IMR-90 (cell line): Measurements from ENCODE around the gene CAST. TPM values are rescaled to one million over a fixed set of nuclear protein-coding genes. Genes with fewer than 3 reads are reported as not detected.

ENCODE experiments used
- ATAC-seq: fragments of 200-7000 bp; cut with Tn5 transposase; 2 replicates; pipeline ENCODE4 v1.9.1; 2020; ENCODE audit warnings: low read depth, mild to moderate bottlenecking, moderate library complexity
- BruUV-seq: library from RNA; stranded (reverse); fragments of 400-500 nt; replicated peaks from 2 replicates; lab custom pipeline; 2021; lab: Mats Ljungman, UMichigan
- CTCF ChIA-PET: fragments of 300-600 bp; formaldehyde crosslinking; extraction: SDS; loops from one replicate; lab custom pipeline; 2021; ENCODE audit warnings: antibody characterized with exemption; lab: Yijun Ruan, JAX
- POLR2A ChIA-PET: fragments of 300-600 bp; sonication (Branson Sonifier 250); formaldehyde crosslinking; loops from one replicate; lab custom pipeline; 2022; ENCODE audit warnings: antibody characterized with exemption; ENCODE audit not compliant: unreplicated experiment; lab: Charles Lee
- DNase-seq: peaks from one replicate; pipeline ENCODE4 v3.0.0; 2013
- H2AFZ ChIP-seq: replicated peaks from 2 replicates; pipeline ENCODE3; 2013; ENCODE audit warnings: low read length, mild to moderate bottlenecking; ENCODE audit not compliant: poor library complexity
- H2AK5ac ChIP-seq: 2 replicates; pipeline ENCODE4 v1.6.1; 2013; ENCODE audit warnings: low read depth, low read length, inconsistent platforms
- H2AK9ac ChIP-seq: replicated peaks from 2 replicates; pipeline ENCODE3; 2013; ENCODE audit warnings: mild to moderate bottlenecking, low read depth, low read length, moderate library complexity; ENCODE audit not compliant: poor library complexity
- H2BK120ac ChIP-seq: 2 replicates; pipeline ENCODE4 v1.6.1; 2013; ENCODE audit warnings: low read depth, low read length, inconsistent platforms
- H2BK15ac ChIP-seq: 3 replicates; pipeline ENCODE4 v1.6.1; 2013; ENCODE audit warnings: low read depth, low read length, inconsistent platforms
- H2BK20ac ChIP-seq: 2 replicates; pipeline ENCODE4 v1.6.1; 2013; ENCODE audit warnings: low read depth, mild to moderate bottlenecking, inconsistent platforms, low read length, moderate library complexity
- H2BK5ac ChIP-seq: 2 replicates; pipeline ENCODE4 v1.6.1; 2013; ENCODE audit warnings: mild to moderate bottlenecking, low read depth, low read length, inconsistent platforms; ENCODE audit not compliant: poor library complexity, severe bottlenecking
- H3K14ac ChIP-seq: replicated peaks from 2 replicates; pipeline ENCODE4 v1.6.1; 2013; ENCODE audit warnings: low read depth, low read length, inconsistent platforms
- H3K18ac ChIP-seq: 2 replicates; pipeline ENCODE4 v1.6.1; 2013; ENCODE audit warnings: low read depth, low read length, control low read depth
- H3K23ac ChIP-seq: 2 replicates; pipeline ENCODE4 v1.6.1; 2013; ENCODE audit warnings: low read depth, low read length, inconsistent platforms
- H3K27ac ChIP-seq: 2 replicates; pipeline ENCODE4 v1.5.1; 2013; ENCODE audit warnings: mild to moderate bottlenecking, control low read depth, low read length; ENCODE audit not compliant: insufficient read depth
- H3K27me3 ChIP-seq: 2 replicates; pipeline ENCODE4 v1.6.1; 2013; ENCODE audit warnings: low read length; ENCODE audit not compliant: control insufficient read depth, insufficient read depth
- H3K36me3 ChIP-seq: 2 replicates; pipeline ENCODE4 v1.6.1; 2013; ENCODE audit warnings: low read length, mixed read lengths; ENCODE audit not compliant: control insufficient read depth, insufficient read depth
- H3K4ac ChIP-seq: 2 replicates; pipeline ENCODE4 v1.6.1; 2013; ENCODE audit warnings: low read depth, low read length, inconsistent platforms
- H3K4me1 ChIP-seq: 2 replicates; pipeline ENCODE4 v1.6.1; 2013; ENCODE audit warnings: low read length, mixed read lengths; ENCODE audit not compliant: control insufficient read depth, insufficient read depth
- H3K4me2 ChIP-seq: 2 replicates; pipeline ENCODE4 v1.6.1; 2013; ENCODE audit warnings: low read depth, mild to moderate bottlenecking, control low read depth, low read length, moderate library complexity
- H3K4me3 ChIP-seq: 2 replicates; pipeline ENCODE4 v1.5.1; 2013; ENCODE audit warnings: low read depth, mild to moderate bottlenecking, control low read depth, low read length, moderate library complexity; ENCODE audit not compliant: insufficient read depth
- H3K56ac ChIP-seq: 2 replicates; pipeline ENCODE4 v1.6.1; 2013; ENCODE audit warnings: low read length, inconsistent platforms; ENCODE audit not compliant: insufficient read depth; ENCODE audit errors: extremely low read depth
- H3K79me1 ChIP-seq, 2 experiments: 2 replicates each; pipeline ENCODE4 v1.6.1; 2013; ENCODE audit warnings: low read length in 2 of 2, inconsistent platforms in 1 of 2, low read depth in 1 of 2
- H3K9ac ChIP-seq: 2 replicates; pipeline ENCODE4 v1.6.1; 2013; ENCODE audit warnings: low read depth, low read length, control low read depth
- H3K9me1 ChIP-seq: 2 replicates; pipeline ENCODE4 v1.6.1; 2013; ENCODE audit warnings: low read length, inconsistent platforms; ENCODE audit not compliant: insufficient read depth
- H3K9me3 ChIP-seq: 2 replicates; pipeline ENCODE4 v1.6.1; 2013; ENCODE audit warnings: low read length; ENCODE audit not compliant: control insufficient read depth, insufficient read depth
- H4K20me1 ChIP-seq: 2 replicates; pipeline ENCODE4 v1.6.1; 2013; ENCODE audit warnings: low read length, inconsistent platforms; ENCODE audit not compliant: insufficient read depth
- H4K5ac ChIP-seq: 2 replicates; pipeline ENCODE4 v1.6.1; 2013; ENCODE audit warnings: mild to moderate bottlenecking, low read depth, low read length, control low read depth
- H4K8ac ChIP-seq, 2 experiments: 2 replicates each; pipeline ENCODE4 v1.6.1; 2013; ENCODE audit warnings: low read depth in 2 of 2, low read length in 2 of 2, control low read depth in 1 of 2, inconsistent platforms in 1 of 2
- H4K91ac ChIP-seq: 2 replicates; pipeline ENCODE4 v1.6.1; 2013; ENCODE audit warnings: low read depth, low read length, inconsistent platforms; ENCODE audit not compliant: insufficient read depth
- BHLHE40 ChIP-seq: fragments of 150-350 bp; IDR thresholded peaks from 2 replicates; pipeline ENCODE4 v1.6.1; 2016; ENCODE audit warnings: mild to moderate bottlenecking, low read depth, low read length
- CEBPB ChIP-seq: IDR thresholded peaks from 2 replicates; pipeline ENCODE4 v1.6.1; 2012; ENCODE audit warnings: low read depth, low read length, improper control_type of control experiment
- FOS ChIP-seq: fragments of 150-350 bp; IDR thresholded peaks from 2 replicates; pipeline ENCODE4 v1.6.1; 2016; ENCODE audit warnings: low read depth, low read length
- MAFK ChIP-seq: IDR thresholded peaks from 2 replicates; pipeline ENCODE4 v1.6.1; 2012; ENCODE audit warnings: low read depth, low read length, improper control_type of control experiment
- MAZ ChIP-seq: IDR thresholded peaks from 2 replicates; pipeline ENCODE4 v1.6.1; 2012; ENCODE audit warnings: low read depth, mild to moderate bottlenecking, low read length, improper control_type of control experiment, moderate library complexity, borderline replicate concordance
- MXI1 ChIP-seq: IDR thresholded peaks from 2 replicates; pipeline ENCODE4 v1.6.1; 2012; ENCODE audit warnings: low read depth, mild to moderate bottlenecking, low read length, moderate library complexity, borderline replicate concordance
- NFE2L2 ChIP-seq: fragments of 150-350 bp; IDR thresholded peaks from 2 replicates; pipeline ENCODE4 v1.6.1; 2016; ENCODE audit warnings: low read depth, mild to moderate bottlenecking, low read length
- RCOR1 ChIP-seq: IDR thresholded peaks from 2 replicates; pipeline ENCODE4 v1.6.1; 2012; ENCODE audit warnings: mild to moderate bottlenecking, low read length, improper control_type of control experiment; ENCODE audit not compliant: insufficient replicate concordance
- SMC3 ChIP-seq: fragments of 150-350 bp; IDR thresholded peaks from 2 replicates; pipeline ENCODE4 v1.6.1; 2016; ENCODE audit warnings: low read depth, mild to moderate bottlenecking, antibody characterized with exemption, low read length, moderate library complexity
- WGBS, 2 experiments: methylation state at CpG; one replicate each; pipeline versions ENCODE4 v1.1.5 to v1.1.7; 2013; ENCODE audit warnings: missing lambda C conversion rate in 2 of 2; ENCODE audit not compliant: insufficient read length in 1 of 2; ENCODE audit errors: extremely low coverage in 2 of 2; 5-methylcytosine and 5-hydroxymethylcytosine counted together
- dilution Hi-C: fragments of 300-500 bp; cut with HindIII; formaldehyde crosslinking; loops from one replicate; pipeline ENCODE4 v1.14.3; 2018; ENCODE audit warnings: low sequenced_read_pairs; ENCODE audit not compliant: unreplicated experiment
- in situ Hi-C: fragments of 300-500 bp; cut with MboI; formaldehyde crosslinking; loops from 3 replicates; pipeline ENCODE4 v1.14.3; 2019; ENCODE audit warnings: low sequenced_read_pairs, inconsistent platforms, mixed read lengths
- intact Hi-C: fragments of 100-400 bp; cut with micrococcal nuclease; formaldehyde crosslinking; loops from 2 replicates; pipeline ENCODE4 v1.10.0; 2022
- polyA plus RNA-seq, 3 experiments: library from polyadenylated mRNA; depleted of rRNA; stranded (reverse); fragments of >200 nt; gene quantifications; 2 replicates each; pipeline ENCODE4 v1.2.3, GENCODE V29; 2012; ENCODE audit warnings: low replicate concordance in 1 of 3
- total RNA-seq: library from RNA; depleted of rRNA; stranded (reverse); fragments of >200 nt; gene quantifications from 2 replicates; pipeline ENCODE4 v1.2.3, GENCODE V29; 2012
- TF ChIP-seq, protein P1 (sequence below): fragments of 150-350 bp; IDR thresholded peaks from 2 replicates; pipeline ENCODE4 v1.6.1; 2016; ENCODE audit warnings: low read depth, mild to moderate bottlenecking, low read length, moderate library complexity, borderline replicate concordance
- TF ChIP-seq, protein P2 (sequence below): conservative IDR thresholded peaks from 2 replicates; pipeline ENCODE4 v1.5.1; 2012; ENCODE audit warnings: mild to moderate bottlenecking, low read depth, low read length, improper control_type of control experiment

Gene CAST
- total and polyA plus RNA-seq, 2 of the 4 experiments (the other 2 are of a cell fraction): 91.3 to 128 TPM

DNA sequence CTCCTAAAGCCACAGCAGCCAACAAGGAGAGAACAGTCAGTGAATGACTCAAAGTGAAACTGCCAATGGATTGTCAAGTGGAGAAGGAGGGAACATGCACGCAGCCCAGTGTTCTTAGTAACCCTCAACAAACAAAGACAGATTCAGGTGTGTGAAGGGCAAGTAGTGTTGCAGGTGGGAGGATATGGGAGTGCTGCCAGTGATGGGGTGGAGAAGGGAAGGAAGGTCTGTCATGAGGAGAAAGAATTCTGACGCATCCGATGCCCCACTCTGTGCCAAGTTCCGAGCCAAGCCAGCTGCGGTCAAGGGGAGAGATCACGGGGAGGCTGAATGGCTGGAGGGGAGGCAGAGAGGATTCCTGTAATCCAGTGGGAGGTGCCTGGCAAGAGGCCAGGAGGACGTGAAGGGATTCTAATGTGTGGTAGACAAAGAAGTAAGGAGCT is 56.5 kb downstream of the CAST start:
- Histone ChIP-seq H2BK15ac (no peak overlapping the region), H2AK9ac (peak overlapping the region; percentile 32), H2BK120ac (no peak overlapping the region), H3K18ac (no peak overlapping the region), H4K5ac (no peak overlapping the region), H3K4me1 (peaks cover 8% of the 10 kb centered on the region), H3K9me3 (no peaks in the 10 kb centered on the region), H3K27me3 (no peaks in the 10 kb centered on the region), H3K36me3 (no peaks in the 10 kb centered on the region; the same call in 1 of the 2 replicates), H2BK20ac (no peak overlapping the region), H3K9ac (no peak overlapping the region), H3K4me3 (no peak overlapping the region), H2BK5ac (no peak overlapping the region), H3K27ac (no peak overlapping the region), H3K23ac (no peak overlapping the region), H3K79me1 (peaks cover 53 to 85% of the 10 kb centered on the region in 2 experiments), H4K91ac (no peak overlapping the region), H2AFZ (peak overlapping the region; percentile 6), H2AK5ac (no peak overlapping the region), H4K20me1 (peaks cover 41% of the 10 kb centered on the region), H3K4me2 (no peak overlapping the region), H3K56ac (no peak overlapping the region), H3K14ac (no peak overlapping the region), H3K4ac (no peak overlapping the region), H3K9me1 (peaks cover 21% of the 10 kb centered on the region), H4K8ac (0 out of 4 replicates have a peak overlapping the region, but pooled peaks of 1 of the 2 experiments have one; percentile 2)
- no TSS peak for BruUV-seq
- ATAC-seq (no peak), DNase-seq (no peak)
- WGBS, 2 experiments: 100% methylated on average over 1 of the region's 7 CpGs; no CpG with 5 or more reads in 1 of the 2 experiments
- dilution Hi-C loops (no loop called here), intact Hi-C loops (no loop called here), in situ Hi-C loops (no loop called here)
- ChIA-PET POLR2A (no interaction called here), CTCF (no interaction called here)
- TF ChIP-seq NFE2L2: no peak
- TF ChIP-seq MAZ: no peak
- TF ChIP-seq, protein P1, sequence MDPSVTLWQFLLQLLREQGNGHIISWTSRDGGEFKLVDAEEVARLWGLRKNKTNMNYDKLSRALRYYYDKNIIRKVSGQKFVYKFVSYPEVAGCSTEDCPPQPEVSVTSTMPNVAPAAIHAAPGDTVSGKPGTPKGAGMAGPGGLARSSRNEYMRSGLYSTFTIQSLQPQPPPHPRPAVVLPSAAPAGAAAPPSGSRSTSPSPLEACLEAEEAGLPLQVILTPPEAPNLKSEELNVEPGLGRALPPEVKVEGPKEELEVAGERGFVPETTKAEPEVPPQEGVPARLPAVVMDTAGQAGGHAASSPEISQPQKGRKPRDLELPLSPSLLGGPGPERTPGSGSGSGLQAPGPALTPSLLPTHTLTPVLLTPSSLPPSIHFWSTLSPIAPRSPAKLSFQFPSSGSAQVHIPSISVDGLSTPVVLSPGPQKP: no peak
- no peak for TF ChIP-seq BHLHE40
- TF ChIP-seq MXI1: no peak
- TF ChIP-seq, protein P2, sequence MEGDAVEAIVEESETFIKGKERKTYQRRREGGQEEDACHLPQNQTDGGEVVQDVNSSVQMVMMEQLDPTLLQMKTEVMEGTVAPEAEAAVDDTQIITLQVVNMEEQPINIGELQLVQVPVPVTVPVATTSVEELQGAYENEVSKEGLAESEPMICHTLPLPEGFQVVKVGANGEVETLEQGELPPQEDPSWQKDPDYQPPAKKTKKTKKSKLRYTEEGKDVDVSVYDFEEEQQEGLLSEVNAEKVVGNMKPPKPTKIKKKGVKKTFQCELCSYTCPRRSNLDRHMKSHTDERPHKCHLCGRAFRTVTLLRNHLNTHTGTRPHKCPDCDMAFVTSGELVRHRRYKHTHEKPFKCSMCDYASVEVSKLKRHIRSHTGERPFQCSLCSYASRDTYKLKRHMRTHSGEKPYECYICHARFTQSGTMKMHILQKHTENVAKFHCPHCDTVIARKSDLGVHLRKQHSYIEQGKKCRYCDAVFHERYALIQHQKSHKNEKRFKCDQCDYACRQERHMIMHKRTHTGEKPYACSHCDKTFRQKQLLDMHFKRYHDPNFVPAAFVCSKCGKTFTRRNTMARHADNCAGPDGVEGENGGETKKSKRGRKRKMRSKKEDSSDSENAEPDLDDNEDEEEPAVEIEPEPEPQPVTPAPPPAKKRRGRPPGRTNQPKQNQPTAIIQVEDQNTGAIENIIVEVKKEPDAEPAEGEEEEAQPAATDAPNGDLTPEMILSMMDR: no peak
- TF ChIP-seq MAFK: no peak
- TF ChIP-seq SMC3: no peak
- no peak for TF ChIP-seq CEBPB
- TF ChIP-seq FOS: no peak
- no peak for TF ChIP-seq RCOR1
